Neural progenitor cell (in vitro differentiated cells): ENCODE data around the gene CRY1. TPM values are rescaled to one million over a fixed set of nuclear protein-coding genes. Genes with fewer than 3 reads are reported as not detected.
A peak's percentile ranks its signal among the peaks of the same experiment; 100 is the strongest.

Experiments
- DNase-seq: peaks from one replicate; pipeline ENCODE4 v3.0.0-alpha.2; 2016; ENCODE audit warnings: low spot score
- H2AFZ ChIP-seq: fragments of 200-600 bp; sonication (generic); replicated peaks from 2 replicates; pipeline ENCODE4 v1.6.1; 2016; ENCODE audit warnings: antibody characterized with exemption
- H3F3A ChIP-seq: fragments of 200-600 bp; sonication (generic); 2 replicates; pipeline ENCODE4 v1.6.1; 2016; ENCODE audit warnings: antibody characterized with exemption, low read depth
- H3K27ac ChIP-seq: fragments of 200-600 bp; sonication (generic); 2 replicates; pipeline ENCODE4 v1.5.1; 2016; ENCODE audit warnings: mild to moderate bottlenecking
- H3K27me3 ChIP-seq: fragments of 200-600 bp; sonication (generic); 2 replicates; pipeline ENCODE4 v1.6.1; 2016; ENCODE audit warnings: mild to moderate bottlenecking, moderate library complexity
- H3K36me3 ChIP-seq: fragments of 200-600 bp; sonication (generic); 2 replicates; pipeline ENCODE4 v1.5.1; 2016
- H3K4me1 ChIP-seq: fragments of 200-600 bp; sonication (generic); 2 replicates; pipeline ENCODE4 v1.6.1; 2016; ENCODE audit warnings: mixed run types
- H3K4me2 ChIP-seq: fragments of 200-600 bp; sonication (generic); 2 replicates; pipeline ENCODE4 v1.6.1; 2016
- H3K4me3 ChIP-seq: fragments of 200-600 bp; sonication (generic); 2 replicates; pipeline ENCODE4 v1.5.1; 2016
- H3K79me2 ChIP-seq: fragments of 200-600 bp; sonication (generic); 2 replicates; pipeline ENCODE4 v1.6.1; 2016; ENCODE audit warnings: low read depth
- H3K9ac ChIP-seq: fragments of 200-600 bp; sonication (generic); 2 replicates; pipeline ENCODE4 v1.6.1; 2016
- H3K9me3 ChIP-seq: fragments of 200-600 bp; sonication (generic); 2 replicates; pipeline ENCODE4 v1.5.1; 2016; ENCODE audit warnings: low read depth
- H4K20me1 ChIP-seq: fragments of 200-600 bp; sonication (generic); 2 replicates; pipeline ENCODE4 v1.6.1; 2016; ENCODE audit warnings: low read depth
- H3K27ac Mint-ChIP-seq: 3 replicates; pipeline ENCODE4 v1.8.0; 2021; ENCODE audit warnings: mixed read lengths
- H3K27me3 Mint-ChIP-seq: 2 replicates; pipeline ENCODE4 v1.8.0; 2022; ENCODE audit warnings: low read depth, mild to moderate bottlenecking, inconsistent platforms, moderate library complexity, mixed read lengths; ENCODE audit not compliant: insufficient read depth
- H3K36me3 Mint-ChIP-seq: 3 replicates; pipeline ENCODE4 v1.8.0; 2021; ENCODE audit warnings: mixed read lengths
- H3K4me1 Mint-ChIP-seq: 3 replicates; pipeline ENCODE4 v1.8.0; 2021; ENCODE audit warnings: mixed read lengths
- H3K4me3 Mint-ChIP-seq: 3 replicates; pipeline ENCODE4 v1.8.0; 2021; ENCODE audit warnings: mild to moderate bottlenecking, moderate library complexity, mixed read lengths
- H3K9me3 Mint-ChIP-seq: 3 replicates; pipeline ENCODE4 v1.8.0; 2020; ENCODE audit warnings: mixed read lengths
- EZH2 ChIP-seq: fragments of 200-600 bp; sonication (generic); IDR thresholded peaks from 2 replicates; pipeline ENCODE4 v1.6.1; 2017; ENCODE audit warnings: antibody characterized with exemption, mild to moderate bottlenecking, moderate library complexity
- EZH2phosphoT487 ChIP-seq: fragments of 200-600 bp; sonication (generic); IDR thresholded peaks from 2 replicates; pipeline ENCODE4 v1.6.1; 2017; ENCODE audit warnings: antibody characterized with exemption
- total RNA-seq: library from RNA; depleted of rRNA; stranded (reverse); fragments of >200 nt; gene quantifications from 2 replicates; pipeline ENCODE4 v1.2.3, GENCODE V29; 2015; ENCODE audit warnings: low replicate concordance
- TF ChIP-seq, protein P1 (sequence below): fragments of 200-600 bp; sonication (generic); IDR thresholded peaks from 2 replicates; pipeline ENCODE4 v1.5.1; 2017; ENCODE audit warnings: antibody characterized with exemption, mild to moderate bottlenecking

CRY1 gene
- total RNA-seq, 1 donor from 2014 or later = 51.3 TPM

DNA sequence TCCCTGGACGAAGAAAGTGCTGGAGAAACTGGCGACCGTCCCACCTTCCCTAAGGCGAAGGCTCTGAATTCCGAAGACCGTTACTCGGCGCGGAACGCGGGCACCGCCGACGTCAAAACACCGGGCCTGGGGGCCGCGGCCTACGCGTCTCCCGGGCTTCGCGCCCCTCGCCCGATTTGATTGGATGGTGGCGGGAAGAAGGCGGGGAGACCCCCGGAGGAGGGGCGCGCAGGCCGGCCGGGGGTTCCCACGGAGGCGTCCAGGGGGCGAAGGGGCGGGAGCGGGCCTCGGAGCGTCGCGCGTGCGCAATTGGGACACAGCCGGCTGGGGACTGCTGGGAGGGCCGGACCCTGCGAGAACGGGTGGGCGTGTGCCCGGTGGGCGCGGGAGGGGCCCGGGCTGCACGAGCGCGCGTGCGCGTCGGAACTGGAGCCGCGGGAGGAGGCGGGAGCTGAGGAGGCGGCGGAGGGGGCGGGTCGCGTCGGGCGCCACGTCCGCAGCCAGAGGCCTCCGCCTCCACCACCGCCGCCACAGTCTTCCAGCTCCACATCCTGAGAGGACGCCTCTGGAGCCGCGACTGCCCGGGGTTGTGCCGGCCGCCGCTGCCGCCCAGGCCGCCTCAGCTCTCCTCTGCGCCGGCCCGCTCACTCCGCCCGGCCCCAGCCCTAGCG lies 137.8 kb downstream of the CRY1 start, which contains the start of gene TMEM263:
Gene TMEM263, plus strand, starts transcription at position 531 of the 671 bp plus-strand sequence. CDS start 11,210 bp downstream, outside the sequence.
- Mint-ChIP-seq H3K9me3 (peaks cover 7% of the 10 kb centered on the region), H3K27me3 (peaks cover 3% of the 10 kb centered on the region), H3K27ac (peak within 1 kb of the TSS; percentile 98), H3K4me3 (peak within 1 kb of the TSS; percentile 100), H3K4me1 (peaks cover 23% of the 10 kb centered on the region), H3K36me3 (no peaks in the 10 kb centered on the region)
- H3K9me3 ChIP-seq = no peaks in the 10 kb centered on the region
- H3K27ac ChIP-seq = peak within 1 kb of the TSS; percentile 91
- TF ChIP-seq EZH2 (no peak), EZH2phosphoT487 (no peak)
- TF ChIP-seq, protein P1, sequence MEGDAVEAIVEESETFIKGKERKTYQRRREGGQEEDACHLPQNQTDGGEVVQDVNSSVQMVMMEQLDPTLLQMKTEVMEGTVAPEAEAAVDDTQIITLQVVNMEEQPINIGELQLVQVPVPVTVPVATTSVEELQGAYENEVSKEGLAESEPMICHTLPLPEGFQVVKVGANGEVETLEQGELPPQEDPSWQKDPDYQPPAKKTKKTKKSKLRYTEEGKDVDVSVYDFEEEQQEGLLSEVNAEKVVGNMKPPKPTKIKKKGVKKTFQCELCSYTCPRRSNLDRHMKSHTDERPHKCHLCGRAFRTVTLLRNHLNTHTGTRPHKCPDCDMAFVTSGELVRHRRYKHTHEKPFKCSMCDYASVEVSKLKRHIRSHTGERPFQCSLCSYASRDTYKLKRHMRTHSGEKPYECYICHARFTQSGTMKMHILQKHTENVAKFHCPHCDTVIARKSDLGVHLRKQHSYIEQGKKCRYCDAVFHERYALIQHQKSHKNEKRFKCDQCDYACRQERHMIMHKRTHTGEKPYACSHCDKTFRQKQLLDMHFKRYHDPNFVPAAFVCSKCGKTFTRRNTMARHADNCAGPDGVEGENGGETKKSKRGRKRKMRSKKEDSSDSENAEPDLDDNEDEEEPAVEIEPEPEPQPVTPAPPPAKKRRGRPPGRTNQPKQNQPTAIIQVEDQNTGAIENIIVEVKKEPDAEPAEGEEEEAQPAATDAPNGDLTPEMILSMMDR = no peak
- peak within 1 kb of the TSS; percentile 59 for H3K9ac ChIP-seq
- peak within 1 kb of the TSS; percentile 90 for H3K4me2 ChIP-seq
- peaks cover 9% of the 10 kb centered on the region for H3K27me3 ChIP-seq
- H3F3A ChIP-seq = peaks cover 22% of the 10 kb centered on the region
- H2AFZ ChIP-seq = peak within 1 kb of the TSS; percentile 70
- H3K79me2 ChIP-seq = peaks cover 34% of the 10 kb centered on the region
- peaks cover 14% of the 10 kb centered on the region for H4K20me1 ChIP-seq
- DNase-seq = peak; percentile 97
- peak within 1 kb of the TSS; percentile 81 for H3K4me3 ChIP-seq
- no peaks in the 10 kb centered on the region for H3K36me3 ChIP-seq
- H3K4me1 ChIP-seq = no peaks in the 10 kb centered on the region

- H3K27me3 ChIP-seq = peaks cover 9% of the 10 kb centered on the region
- Mint-ChIP-seq H3K4me3 (peak overlapping the region; percentile 90), H3K36me3 (no peaks in the 10 kb centered on the region), H3K9me3 (peaks cover 10% of the 10 kb centered on the region), H3K4me1 (peaks cover 23% of the 10 kb centered on the region), H3K27ac (peak overlapping the region; percentile 90), H3K27me3 (peaks cover 3% of the 10 kb centered on the region)
- TF ChIP-seq EZH2phosphoT487 (no peak), EZH2 (no peak)
- TF ChIP-seq, protein P1 = no peak
- no peak overlapping the region for H3K9ac ChIP-seq
- peak overlapping the region; percentile 81 for H3K4me3 ChIP-seq
- peaks cover 22% of the 10 kb centered on the region for H3F3A ChIP-seq
- H3K36me3 ChIP-seq = no peaks in the 10 kb centered on the region
- peak; percentile 25 for DNase-seq
- H3K79me2 ChIP-seq = peaks cover 34% of the 10 kb centered on the region
- H3K4me1 ChIP-seq = no peaks in the 10 kb centered on the region
- H3K27ac ChIP-seq = no peak overlapping the region
- H2AFZ ChIP-seq = peak overlapping the region; percentile 70
- H4K20me1 ChIP-seq = peaks cover 14% of the 10 kb centered on the region
- H3K9me3 ChIP-seq = no peaks in the 10 kb centered on the region
- peak overlapping the region; percentile 90 for H3K4me2 ChIP-seq
These were observed 138.6 kb downstream of the CRY1 start for GRCh38 chr12:106954462-106955376.

DNA sequence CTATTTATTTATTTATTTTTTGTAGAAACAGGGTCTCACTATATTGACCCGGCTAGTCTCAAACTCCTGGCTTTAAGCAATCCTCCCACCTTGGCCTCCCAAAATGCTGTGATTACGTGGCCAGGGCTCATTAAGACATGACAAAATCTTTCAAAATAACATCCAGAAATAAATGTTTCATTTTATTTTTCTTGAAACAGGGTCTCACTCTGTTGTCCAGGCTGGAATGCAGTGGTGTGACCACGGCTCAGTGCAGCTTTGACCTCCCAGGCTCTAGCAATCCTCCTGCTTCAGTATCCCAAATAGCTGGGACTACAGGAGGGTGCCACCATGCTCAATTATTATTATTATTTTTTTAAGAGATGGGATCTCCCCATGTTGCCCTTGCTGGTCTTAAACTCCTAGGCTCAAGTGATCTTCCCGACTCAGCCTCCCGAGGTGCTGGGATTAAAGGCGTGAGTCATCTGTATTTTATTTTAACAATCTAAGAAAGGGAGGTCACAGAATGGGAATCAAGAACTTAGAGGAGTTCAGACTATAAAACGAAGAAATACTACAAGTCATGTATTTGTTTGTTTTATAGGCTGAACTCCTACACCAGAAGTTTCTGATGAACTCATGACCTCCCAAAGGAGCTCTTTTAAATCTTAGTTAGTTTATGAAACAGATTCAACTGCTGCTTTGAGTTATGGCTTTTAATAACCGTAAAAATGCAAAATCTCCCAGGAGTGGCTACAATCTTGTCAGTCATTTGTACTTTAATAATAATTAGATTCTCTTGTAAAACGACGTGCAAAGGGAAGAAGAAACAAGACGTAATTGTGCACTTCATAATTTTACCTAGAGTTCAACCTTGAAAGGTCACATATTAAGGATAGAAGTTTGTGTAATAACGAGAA lies 139.7 kb downstream of the CRY1 start:
- H3K79me2 ChIP-seq = peaks cover 23% of the 10 kb centered on the region
- Mint-ChIP-seq H3K4me3 (no peak overlapping the region), H3K27me3 (peaks cover 3% of the 10 kb centered on the region), H3K4me1 (peaks cover 23% of the 10 kb centered on the region), H3K36me3 (no peaks in the 10 kb centered on the region), H3K9me3 (peaks cover 15% of the 10 kb centered on the region), H3K27ac (no peak overlapping the region)
- no peaks in the 10 kb centered on the region for H3K36me3 ChIP-seq
- H3F3A ChIP-seq = peaks cover 22% of the 10 kb centered on the region
- H4K20me1 ChIP-seq = peaks cover 14% of the 10 kb centered on the region
- no peak overlapping the region for H3K4me2 ChIP-seq
- H3K27ac ChIP-seq = no peak overlapping the region
- no peak overlapping the region for H2AFZ ChIP-seq
- DNase-seq = no peak
- H3K27me3 ChIP-seq = peaks cover 9% of the 10 kb centered on the region
- H3K4me1 ChIP-seq = no peaks in the 10 kb centered on the region
- no peak overlapping the region for H3K4me3 ChIP-seq
- TF ChIP-seq EZH2 (no peak), EZH2phosphoT487 (no peak)
- TF ChIP-seq, protein P1 = no peak
- H3K9ac ChIP-seq = no peak overlapping the region
- no peaks in the 10 kb centered on the region for H3K9me3 ChIP-seq
